Central memory CD4-positive, alpha-beta T cell (primary cell): ENCODE measurements around the gene KIF21B.

Source experiments
- DNase-seq: peaks from one replicate; pipeline ENCODE4 v3.0.0; 2022

KIF21B gene

DNA sequence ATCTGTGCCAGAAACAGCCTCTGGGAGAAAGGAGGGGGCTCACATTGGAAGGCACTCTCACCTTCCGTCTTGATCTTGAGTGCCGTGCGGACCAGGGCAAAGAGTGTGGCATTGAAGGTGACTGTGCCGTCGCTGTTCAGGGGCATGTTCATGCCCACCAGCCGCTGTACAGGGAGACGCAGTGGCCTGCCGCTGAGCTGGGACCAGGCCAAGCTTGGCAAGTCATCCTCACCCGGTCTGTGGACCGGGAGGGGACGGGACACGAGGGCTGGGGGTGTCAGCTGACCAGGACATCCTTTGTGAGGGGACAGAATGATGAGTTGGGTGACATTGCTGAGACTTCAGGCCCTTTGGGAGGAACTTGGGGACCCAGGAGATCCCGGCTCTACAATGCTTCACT lies 25.0 kb upstream of the KIF21B start:
- DNase-seq = no peak

DNA sequence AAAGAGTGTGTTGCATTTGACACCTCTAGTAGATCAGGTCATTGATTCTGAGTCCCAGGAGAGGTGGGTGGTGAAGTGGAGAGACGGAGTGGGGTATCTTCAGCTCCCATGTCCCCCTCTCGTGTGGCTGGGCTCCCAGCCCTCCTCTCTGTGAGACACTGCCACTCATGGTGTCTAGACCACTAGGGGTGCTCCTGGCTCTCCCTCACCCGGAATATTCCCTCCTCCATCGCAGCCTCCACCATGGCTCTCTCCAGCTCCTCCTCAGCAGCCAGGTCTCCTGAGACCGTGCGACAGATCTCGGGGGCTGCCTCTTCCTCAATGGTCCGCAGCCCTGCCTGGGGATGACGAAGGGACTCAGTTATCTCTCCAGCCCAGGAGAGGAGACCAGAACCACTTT lies 20.6 kb upstream of the KIF21B start:
- no peak for DNase-seq

DNA sequence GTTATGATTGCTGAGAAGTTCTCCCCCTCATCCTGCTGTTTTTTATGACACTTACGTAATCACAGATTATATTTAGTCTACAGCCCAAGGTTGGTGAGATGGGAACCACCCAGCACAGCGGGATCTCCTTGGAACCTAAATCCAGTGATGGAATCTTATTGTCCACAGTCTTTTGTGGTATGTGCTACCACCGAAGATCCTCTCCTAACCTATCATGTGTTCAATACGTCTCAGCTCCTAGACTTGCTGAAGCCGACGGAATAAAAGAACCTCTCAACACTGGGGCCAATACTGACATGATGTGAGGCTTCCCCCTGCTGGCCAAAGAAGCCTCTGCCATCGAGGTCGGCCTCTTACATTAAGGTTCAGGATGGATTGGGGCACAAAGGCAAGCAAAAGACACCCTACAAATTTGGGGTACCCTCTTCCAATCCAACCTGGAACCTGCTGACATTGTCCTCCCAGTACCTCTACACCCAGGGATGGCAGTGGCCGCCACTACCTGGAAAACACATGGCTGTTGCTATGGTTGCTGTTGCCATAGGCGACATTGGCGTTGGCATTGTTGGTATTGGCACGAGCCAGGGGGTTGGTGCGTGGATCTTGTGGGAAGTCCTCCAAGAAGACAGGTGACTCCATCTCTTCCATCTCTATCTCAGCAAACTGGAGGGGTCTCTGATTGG lies 19.4 kb upstream of the KIF21B start:
- peak; percentile 67 for DNase-seq

DNA sequence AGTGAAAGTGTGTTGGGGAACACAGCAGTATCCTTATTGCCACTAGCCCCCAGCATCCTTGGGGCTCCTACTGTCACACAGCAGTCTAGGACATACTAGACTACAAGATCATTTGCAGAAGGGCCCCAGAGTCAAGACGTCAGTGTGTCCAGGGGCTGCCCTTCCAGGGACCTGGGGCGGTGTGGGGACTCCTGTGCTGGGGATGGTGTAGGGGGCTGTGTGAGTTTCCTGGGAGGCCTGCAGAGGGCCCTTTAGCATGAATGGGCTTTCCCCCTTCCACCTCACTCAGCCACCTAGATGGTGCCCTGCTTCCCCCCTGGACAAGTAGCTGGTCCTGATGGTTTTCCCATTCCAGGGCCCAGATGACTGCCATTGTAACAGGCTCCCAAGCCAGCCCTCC lies 17.5 kb upstream of the KIF21B start:
- DNase-seq = no peak

DNA sequence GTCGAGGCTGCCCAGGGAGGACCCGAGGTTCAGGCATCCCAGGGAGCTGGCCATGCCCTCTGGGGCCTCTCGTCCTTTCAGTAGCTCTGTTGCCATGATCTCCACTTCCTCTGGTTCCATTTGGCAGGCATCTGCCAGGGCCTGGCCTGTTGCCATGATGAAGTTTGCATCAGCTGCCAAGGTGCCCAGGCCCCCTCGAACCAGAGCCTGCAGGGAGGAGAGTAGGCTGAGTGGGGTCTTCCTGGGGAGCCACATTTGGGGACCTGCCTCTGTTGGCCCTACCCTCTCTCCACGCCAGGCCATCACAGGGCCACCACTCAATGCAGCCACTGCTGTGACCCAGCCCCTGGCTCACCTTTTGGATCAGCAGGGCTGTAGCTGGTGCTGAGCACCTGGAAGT lies 16.4 kb upstream of the KIF21B start:
- DNase-seq = no peak

DNA sequence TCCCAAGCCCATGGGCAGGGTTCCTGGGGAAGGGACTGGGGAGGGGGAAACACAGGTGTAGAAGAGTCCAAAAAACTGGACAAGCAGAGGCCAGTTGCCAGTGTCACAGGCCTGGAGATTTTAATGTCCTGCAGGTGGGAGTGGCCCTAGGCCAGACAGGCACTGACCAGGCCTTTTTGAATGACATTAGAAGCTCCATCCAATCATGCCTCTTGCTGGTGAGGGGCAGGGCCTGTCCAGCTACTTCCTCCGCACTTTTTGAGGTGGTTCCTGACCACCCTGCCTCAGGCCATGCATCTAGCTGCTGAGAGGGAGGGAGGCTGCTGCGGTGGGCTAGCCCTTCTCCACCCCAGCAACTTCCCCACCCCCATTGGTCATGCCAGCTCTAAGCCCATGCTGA lies 15.9 kb upstream of the KIF21B start:
- no peak for DNase-seq

DNA sequence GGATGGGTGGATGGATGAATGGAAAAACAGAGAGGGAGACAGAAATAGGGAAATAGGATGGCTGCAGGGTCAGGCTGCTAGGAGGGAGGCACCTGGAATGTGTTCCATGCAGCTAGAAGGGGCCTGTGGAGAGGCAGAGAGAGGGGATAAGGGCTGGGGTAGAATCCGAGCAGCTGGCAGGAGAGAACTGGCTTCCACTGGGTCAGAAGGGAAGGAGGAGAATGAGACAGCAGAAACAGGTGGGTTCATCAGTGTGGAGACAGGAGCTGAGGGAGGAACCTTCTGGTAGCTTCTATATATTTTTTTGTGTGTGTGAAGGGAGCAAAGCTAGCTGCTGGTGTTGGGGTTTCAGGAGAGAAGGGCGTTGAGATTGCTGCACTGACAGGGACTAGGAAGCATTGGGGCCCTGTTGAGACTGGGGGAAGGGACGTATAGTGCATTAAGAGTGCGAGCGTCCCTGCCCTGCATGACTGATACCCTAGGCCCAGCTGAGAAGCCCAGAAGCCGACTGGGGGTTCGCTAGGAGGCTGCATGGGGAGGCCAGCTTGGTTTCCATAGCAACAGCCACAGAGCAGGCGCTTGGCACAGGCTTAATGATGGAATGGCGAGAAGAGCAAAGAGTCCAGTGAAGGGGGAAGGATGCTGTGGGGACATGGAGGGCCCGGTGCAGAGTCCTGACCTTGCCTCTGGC lies 14.8 kb upstream of the KIF21B start:
- no peak for DNase-seq

DNA sequence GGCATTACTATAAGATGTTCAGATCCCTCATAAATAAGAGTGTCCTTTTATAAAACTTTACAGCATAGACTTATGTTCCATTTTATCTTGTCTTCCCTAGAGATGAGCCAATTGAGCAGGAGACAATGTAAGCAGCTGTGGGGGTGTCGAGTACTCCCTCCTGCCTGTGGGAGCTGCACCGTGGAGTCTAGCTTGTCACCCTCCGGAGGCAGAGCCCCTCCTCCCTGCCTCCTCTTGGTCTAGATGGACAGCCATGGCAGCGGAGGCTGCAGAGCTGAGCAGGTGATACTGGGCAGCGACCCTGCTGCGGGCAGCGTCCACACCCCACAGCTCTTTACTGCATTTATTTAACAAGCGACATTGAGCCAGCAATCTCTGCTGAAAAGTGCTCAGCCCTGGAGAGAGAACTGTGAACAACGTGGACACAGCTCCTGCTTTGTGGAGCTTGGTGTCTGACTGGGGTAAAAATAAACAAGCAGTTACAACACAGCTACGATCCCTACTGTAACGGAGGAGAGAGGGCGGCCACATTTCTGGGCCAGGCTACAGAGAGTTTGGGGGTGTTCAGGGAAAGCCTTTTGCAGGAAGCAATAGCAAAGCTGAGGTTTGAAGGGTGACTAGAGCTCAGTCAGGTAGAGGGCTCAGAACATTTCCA lies 12.8 kb upstream of the KIF21B start:
- DNase-seq = no peak

DNA sequence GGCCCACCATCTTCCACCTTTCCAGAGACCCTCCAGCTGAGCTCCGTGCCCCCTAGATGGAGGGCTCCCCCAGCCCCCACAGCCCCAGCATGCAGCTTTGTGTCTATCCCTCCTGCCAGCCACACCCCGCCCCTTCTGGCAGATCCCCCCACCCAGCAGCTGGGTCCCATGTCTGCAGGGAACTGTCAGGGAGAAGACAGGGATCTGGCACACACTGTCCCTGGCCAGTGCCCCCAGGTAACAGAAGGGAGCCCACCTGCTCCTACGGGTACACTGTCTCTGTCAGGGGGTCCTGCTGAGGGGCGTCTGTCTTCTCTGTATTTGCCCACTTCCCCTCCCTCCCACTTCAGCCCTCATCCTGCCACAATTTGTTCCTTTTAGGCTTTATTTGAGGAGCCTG lies 11.2 kb upstream of the KIF21B start:
- no peak for DNase-seq

DNA sequence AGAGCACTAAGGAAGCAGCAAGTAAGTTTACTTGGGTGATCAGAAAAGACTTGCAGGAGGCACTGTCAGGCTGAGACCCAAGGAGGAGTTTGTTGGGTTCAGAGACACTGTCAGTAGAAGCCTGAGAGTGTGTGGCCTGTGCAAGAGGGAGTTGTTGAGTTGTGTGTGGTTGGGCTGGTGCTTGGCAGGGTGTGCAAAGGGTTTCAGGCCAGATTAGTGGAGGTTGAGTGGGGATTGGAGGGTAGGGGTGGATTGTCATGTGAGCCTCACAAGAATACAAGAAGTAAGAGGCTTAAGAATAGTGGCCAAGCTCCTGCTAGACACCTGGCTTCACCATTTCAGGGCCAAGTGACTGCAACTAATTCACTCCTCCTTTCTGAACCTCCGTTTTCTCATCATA lies 8.9 kb upstream of the KIF21B start:
- DNase-seq = no peak

DNA sequence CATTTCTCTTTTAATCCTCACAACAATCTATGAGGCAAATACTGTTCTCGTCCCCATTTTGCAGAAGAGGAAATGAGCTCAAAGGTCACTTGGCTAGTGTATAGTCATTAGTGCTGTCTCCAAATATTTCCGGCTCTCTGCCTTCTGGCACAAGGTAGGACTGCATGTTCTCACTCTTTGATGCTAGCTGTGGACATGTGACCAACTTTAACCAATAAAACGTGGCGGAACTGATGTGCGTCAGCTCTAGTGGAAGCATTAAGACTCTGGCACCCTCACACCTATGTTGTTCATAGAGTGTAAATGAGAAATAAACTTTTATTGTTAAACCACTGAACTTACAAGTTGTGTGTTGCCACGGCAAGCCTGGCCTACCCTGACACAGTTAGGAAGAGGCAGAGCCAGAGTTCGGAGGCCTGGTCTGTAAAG lies 5.0 kb upstream of the KIF21B start:
- no peak for DNase-seq

DNA sequence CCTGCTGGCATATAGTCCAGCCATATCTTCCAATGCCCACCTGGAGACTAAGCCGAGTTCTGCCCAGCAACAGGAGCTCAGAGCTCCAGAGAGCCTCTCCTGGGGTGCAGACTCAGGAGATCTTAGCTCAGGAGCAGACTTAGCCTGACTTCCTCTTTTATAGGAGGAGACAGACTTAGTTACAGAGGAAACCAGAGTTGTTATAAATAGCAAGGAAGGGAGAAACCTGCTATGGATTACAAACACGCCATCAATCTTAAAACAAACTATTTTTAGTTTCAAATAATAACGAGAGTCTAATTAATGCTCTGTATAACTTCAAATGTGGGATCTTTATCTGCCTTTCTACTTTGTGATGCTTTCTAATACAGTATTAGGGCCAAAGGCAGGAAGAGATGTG lies 3.3 kb upstream of the KIF21B start:
- no peak for DNase-seq

DNA sequence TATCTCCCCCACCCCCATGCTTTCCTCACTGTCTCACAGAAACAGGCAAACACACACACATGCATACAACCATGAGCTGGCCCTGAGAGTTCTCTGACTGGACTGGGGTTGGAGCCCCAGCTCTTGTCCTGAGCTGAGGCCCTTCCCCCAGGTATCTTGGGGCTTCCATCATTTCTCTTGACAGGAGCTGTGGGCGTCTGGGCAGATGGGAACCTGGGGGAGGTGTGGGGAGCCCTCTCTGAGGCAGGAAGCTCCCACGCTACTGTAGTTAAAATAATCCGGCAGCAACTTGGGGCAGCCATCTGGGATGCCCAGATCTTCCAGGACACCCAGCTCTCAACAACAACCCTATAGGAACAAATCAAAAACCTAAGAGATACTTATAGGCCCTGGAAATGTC lies 2.7 kb upstream of the KIF21B start:
- DNase-seq = no peak

DNA sequence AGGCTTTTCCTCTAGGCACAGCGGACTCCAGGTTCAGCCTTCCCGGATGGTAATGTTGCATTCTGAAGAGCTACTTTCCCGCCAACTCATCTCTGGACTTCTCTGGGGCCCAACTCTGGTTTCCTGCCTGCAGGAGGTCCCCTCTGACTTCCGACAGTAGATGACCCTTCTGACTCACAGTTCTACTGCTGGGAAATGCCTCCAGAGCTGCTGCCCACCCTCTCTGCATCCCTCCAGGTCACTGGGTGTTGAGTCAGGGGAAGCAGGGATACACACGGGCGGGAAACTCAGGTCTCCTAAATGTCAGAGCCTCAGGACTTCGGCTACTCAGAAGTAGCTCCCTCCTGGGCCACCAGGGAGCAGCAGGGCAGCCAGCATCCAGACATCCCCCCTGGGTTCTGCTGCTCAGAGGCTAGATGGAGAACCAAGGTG lies 2.1 kb upstream of the KIF21B start:
- DNase-seq = no peak

DNA sequence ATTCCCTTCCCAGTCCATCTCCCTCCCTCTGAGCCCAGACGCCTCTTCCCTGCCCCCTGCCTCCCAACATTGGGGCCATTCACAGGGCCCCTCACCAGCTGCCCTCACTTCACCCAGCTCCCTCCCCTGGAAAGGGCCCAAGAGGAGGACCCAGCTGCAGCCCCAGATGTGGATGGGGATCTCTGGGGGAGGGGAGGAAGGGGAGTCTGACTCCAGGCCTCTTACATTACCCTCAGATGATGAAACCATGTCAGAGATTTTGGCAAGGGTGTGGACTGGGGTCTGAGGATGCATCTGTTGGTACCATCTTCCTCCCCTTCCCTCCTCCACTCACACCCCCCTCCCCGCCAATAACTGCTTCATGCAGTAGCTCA lies 1.1 kb upstream of the KIF21B start:
- no peak for DNase-seq

DNA sequence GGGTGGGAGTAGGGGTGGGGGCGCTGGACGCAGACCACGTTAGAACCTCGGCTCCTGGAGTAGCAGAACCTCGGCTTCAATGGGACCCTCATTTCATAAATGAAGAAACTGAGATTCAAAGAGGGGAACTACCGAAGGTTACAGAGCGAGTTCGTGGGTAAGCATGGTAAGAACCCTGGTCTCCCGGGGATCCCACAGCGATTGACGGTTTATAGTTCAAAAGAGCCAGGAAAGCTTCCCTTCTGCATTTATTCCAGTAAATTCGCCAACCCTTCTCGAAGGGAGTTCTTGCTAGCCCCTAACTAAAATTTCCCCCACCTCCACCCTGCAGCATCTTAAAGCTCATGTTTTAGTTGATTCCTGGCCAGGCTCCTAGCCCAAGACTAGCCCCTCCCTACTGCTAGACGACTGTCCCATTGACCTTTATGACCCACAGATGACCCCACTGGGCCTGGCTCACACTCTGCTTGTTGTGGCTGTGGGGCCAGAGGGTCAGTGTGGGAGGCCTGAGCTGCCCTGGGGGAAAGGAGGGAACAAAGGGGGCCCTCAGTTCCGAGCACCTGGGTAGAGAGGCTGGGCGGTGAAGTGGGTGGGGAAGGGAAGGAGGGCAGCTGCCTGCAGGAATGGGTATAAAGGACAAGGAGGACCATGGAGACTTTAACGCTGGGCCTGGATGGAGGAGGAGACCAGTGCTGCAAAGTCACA lies 558 bp upstream of the KIF21B start:
- DNase-seq = no peak

DNA sequence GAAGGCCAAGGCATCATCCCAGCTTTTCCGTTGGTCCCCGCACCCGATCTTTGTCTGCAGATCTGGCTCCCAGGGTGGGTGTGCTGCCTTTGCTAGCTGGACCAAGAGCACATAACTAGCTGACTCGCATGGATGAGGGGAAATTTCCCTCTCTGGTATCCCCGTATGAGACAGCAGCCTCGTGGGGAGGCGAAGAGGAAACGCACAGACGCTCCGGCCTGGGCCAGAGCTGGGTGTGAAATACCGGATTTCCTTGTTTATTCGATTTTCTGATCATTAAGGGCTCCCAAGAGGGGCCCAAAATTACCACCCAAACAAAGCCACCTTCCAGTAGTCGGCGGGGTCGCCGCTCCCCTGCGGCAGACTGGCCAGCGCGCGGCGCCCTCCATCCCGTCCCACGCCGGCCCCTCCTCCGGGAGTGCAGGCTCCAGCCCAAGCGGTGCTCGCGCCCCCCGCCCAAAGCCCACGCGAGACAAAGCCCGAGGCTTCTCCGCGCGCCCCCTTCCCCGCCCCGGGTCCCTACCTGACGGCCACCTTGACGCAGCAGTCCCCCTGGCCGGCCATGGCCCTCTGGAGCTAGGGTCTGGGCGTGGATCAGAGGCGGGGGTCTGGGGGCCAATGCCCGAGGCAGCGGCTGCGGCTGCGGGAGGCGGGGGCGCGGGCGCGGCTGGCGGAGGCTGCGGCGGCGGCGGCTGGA lies 546 bp downstream of the KIF21B start:
- peak; percentile 35 for DNase-seq

DNA sequence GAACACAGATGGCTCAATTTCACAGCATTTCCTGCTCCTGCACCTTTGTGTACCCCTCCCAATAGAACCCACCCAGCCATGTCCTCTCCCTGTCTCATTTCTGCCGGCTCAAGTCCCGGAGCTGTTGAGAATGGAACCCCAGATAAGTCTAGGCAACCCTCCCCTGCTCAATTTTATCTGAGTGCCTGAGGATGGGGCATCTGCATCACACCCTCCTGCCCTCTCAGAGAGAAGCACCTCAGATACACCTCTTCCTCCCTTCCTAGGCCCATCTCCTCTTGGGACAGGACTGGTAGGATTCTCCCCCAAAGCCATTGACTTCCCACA lies 1.1 kb downstream of the KIF21B start:
- no peak for DNase-seq

DNA sequence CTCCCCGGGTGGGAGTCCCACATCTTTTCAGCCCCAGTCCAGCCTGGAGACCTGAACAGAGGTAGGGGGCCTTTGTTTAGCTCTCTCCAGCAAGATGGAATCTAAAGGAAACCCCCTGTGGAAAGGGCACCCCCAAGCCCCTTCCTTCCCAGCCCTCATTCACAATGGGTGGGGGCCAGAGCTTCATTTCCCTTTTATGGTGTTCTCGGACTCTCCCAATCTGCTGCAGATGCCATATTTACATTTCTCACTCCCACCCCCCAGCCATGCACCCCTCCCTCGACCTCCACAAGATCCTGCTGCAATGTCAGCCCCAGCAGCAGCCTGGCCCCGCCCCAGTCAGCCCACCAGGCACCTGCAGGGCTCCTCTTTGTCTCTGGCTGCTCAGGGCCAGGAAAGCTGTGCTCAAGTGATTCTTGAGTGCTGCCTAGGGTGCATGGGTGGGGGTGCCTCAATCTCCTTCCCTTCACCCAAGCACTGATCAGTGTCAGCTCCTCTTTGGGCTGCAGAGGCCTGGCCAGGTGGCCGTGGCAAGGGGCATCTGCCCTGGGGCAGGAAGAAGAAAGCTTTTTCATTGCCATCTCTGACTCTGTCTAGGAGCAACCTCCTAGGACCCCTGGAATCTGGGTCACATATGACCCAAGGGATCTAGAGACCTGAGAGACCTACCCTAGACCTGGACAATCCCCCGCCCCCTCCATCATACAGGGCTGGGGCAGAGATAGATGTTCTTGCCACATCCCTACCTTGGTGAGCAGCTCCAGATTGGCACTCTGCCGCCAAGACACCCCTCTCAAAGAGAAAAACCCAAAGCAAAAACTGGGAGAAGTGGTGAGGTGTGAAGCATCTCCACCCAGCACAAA lies 1.7 kb downstream of the KIF21B start:
- DNase-seq = no peak

DNA sequence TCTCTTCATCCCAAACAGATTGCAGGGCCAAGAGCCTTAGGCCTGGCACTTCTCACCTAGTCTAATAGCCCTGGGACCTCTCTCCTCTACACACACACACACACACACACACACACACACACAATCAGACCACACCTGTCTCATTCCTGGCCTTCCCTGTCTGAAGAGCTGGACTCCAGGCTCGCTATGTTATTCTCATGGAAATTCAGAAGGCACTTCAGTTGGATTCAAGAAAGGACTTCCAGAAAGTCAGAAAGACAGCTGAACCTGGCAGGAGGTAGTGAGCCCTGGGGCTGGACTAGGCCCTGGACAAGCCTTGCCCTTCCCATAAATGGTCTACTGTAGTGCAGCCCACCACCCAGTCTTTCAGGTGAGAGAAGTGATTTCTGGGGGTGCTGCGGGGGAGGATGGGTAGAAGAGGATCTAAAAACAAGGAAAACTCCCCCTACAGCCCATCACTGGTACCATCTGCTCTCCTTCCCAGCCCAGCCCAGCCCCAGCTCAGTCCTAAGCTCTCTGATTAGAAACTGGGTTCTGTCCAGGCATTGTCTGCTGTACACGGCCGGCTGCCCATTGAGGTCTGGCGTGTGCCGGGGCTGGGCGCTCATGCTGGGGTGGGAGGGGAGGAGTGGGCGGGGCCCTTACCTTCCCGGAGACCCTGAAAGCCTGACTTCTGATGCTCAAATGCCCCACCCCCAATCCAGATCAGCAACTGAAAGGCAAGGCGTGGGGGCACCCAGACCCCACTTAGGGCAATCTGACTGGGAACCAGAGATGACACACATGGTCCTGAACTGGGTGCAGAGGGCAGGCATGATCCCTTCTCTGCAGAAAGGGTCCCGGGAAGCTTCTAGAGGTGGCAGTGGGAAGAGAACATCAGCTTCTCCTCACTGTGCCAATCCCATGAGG lies 2.5 kb downstream of the KIF21B start:
- DNase-seq = peak; percentile 25

DNA sequence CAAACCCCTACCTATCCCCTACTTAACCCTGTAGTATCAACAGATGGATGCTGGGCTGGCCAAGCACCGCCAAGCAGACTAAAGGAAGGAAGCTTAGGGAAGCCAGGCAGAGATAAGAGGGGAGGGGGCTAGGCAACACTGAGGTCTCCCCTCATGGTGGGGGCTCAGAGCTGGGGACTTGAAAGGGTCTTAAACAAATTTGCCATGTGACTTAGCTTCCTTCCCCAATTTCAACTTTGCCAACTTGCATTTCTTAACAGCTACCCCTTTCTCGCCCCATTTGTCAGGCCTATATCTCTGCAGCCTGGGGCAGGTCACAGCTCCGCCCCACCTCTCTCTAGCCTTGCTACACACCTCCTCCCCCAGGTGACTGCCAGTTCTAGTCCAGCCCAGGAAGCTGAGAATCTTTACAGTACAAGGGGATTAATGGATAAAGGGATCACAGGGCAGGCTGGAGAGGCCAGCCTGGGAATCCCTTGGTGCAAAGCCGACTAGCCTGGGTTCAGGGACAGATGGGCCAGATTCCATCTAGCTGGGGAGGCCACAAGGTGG lies 3.4 kb downstream of the KIF21B start:
- DNase-seq = peak; percentile 16
